HG02759 (cell line): ENCODE data around the gene SLC25A47.
"Not testable (repeated sequence)": the region's sequence is repeated elsewhere in the genome, so short reads cannot be mapped to it uniquely, and the experiment has no call there.

Experiments used
- ATAC-seq: cut with Tn5 transposase; IDR thresholded peaks from one replicate; pipeline ENCODE4 v1.9.1; 2021; ENCODE audit warnings: mild to moderate bottlenecking, moderate library complexity; ENCODE audit not compliant: unreplicated experiment

SLC25A47 gene

GRCh38 chr14:100304825-100305323 is 18.3 kb upstream of the SLC25A47 start:
- ATAC-seq: no peak

- ATAC-seq: no peak
Measured at GRCh38 chr14:100305324-100306100, 17.6 kb upstream of the SLC25A47 start.

- peak; percentile 90 for ATAC-seq
Measured at GRCh38 chr14:100306101-100306997, 16.8 kb upstream of the SLC25A47 start, which contains the start of gene SLC25A29. SLC25A29 (minus strand) TSS chr14:100306444; CDS start chr14:100306232, 212 bp downstream.

- peak; percentile 11 for ATAC-seq
Measured at GRCh38 chr14:100306998-100307765, 16.0 kb upstream of the SLC25A47 start.

- no peak for ATAC-seq
Measured at GRCh38 chr14:100307766-100308426, 15.2 kb upstream of the SLC25A47 start.

- not testable (repeated sequence) for ATAC-seq
Measured at GRCh38 chr14:100308427-100308792, 14.7 kb upstream of the SLC25A47 start.

GRCh38 chr14:100309028-100309737 is 14.0 kb upstream of the SLC25A47 start:
- no peak for ATAC-seq

- not testable (repeated sequence) for ATAC-seq
Measured at GRCh38 chr14:100312110-100312876, 10.8 kb upstream of the SLC25A47 start.

GRCh38 chr14:100312877-100313400 is 10.2 kb upstream of the SLC25A47 start:
- no peak for ATAC-seq

GRCh38 chr14:100313464-100314230 is 9.5 kb upstream of the SLC25A47 start:
- no peak for ATAC-seq

- no peak for ATAC-seq
Measured at GRCh38 chr14:100314724-100315123, 8.4 kb upstream of the SLC25A47 start.

GRCh38 chr14:100317389-100317788 is 5.8 kb upstream of the SLC25A47 start:
- ATAC-seq: no peak

GRCh38 chr14:100317912-100318808 is 5.0 kb upstream of the SLC25A47 start:
- ATAC-seq: peak; percentile 95

GRCh38 chr14:100320157-100320856 is 2.8 kb upstream of the SLC25A47 start:
- ATAC-seq: no peak

GRCh38 chr14:100321473-100322137 is 1.5 kb upstream of the SLC25A47 start:
- ATAC-seq: no peak
